ENCODE measurements around the gene WNK1. TPM values are rescaled to one million over a fixed set of nuclear protein-coding genes. Genes with fewer than 3 reads are reported as not detected.

The WNK1 gene
- total RNA-seq, 1 experiment from 2014 or later = 117 TPM

GRCh38 chr12:896031-896430 lies 143.7 kb downstream of the WNK1 start:
- Histone ChIP-seq H4K8ac (replicated peaks; ENCODE audit: insufficient read length, low read depth, low read length) (no peak overlapping the region), H3K27ac (ENCODE audit: insufficient read length, low read depth, low read length) (no peak overlapping the region)
- no peak overlapping the region for H3K4me3 Mint-ChIP-seq

More at GRCh38 chr12:896031-896430, 143.7 kb downstream of the WNK1 start:
- Histone ChIP-seq H4K20me1 (ENCODE audit: control insufficient read depth, insufficient read depth, insufficient read length) (no peaks in the 10 kb centered on the region), H3K23me2 (ENCODE audit: insufficient read length, low read depth, low read length, poor library complexity, severe bottlenecking) (no peaks in the 10 kb centered on the region), H2AFZ (ENCODE audit: low read length) (no peak overlapping the region), H2BK15ac (ENCODE audit: low read depth, low read length) (no peak overlapping the region), H3K56ac (ENCODE audit: insufficient read length, low read depth, low read length) (no peak overlapping the region), H2BK120ac (ENCODE audit: low read depth, low read length, poor library complexity, severe bottlenecking) (no peak overlapping the region), H3K27me3 (ENCODE audit: insufficient read depth, low read length) (no peaks in the 10 kb centered on the region), H3K4me1 (ENCODE audit: insufficient read depth, low read length) (no peaks in the 10 kb centered on the region), H3K79me1 (ENCODE audit: insufficient read depth, low read depth, low read length, poor library complexity, severe bottlenecking) (no peaks in the 10 kb centered on the region), H3T11ph (ENCODE audit: low read length) (no peak overlapping the region), H3K4ac (ENCODE audit: low read depth, low read length) (no peak overlapping the region), H2BK12ac (ENCODE audit: insufficient read length, low read depth, low read length) (no peak overlapping the region), H3K14ac (ENCODE audit: insufficient read depth, low read length) (no peak overlapping the region), H3K9ac (ENCODE audit: extremely low read depth, insufficient read length, low read length) (no peak overlapping the region), H4K5ac (ENCODE audit: insufficient read length, low read depth, low read length) (no peak overlapping the region), H2AK5ac (ENCODE audit: insufficient read length, low read length) (no peak overlapping the region), H3K4me2 (ENCODE audit: insufficient read depth, insufficient read length, low read length) (no peak overlapping the region), H4K91ac (ENCODE audit: insufficient read length, low read depth, low read length) (no peak overlapping the region), H3K79me2 (ENCODE audit: insufficient read depth, low read length) (no peaks in the 10 kb centered on the region), H2BK5ac (ENCODE audit: insufficient read length, low read length) (no peak overlapping the region), H3K9me3 (ENCODE audit: control insufficient read depth, low read depth, low read length) (no peaks in the 10 kb centered on the region), H2BK20ac (ENCODE audit: low read depth, low read length, poor library complexity, severe bottlenecking) (no peak overlapping the region), H3K18ac (ENCODE audit: insufficient read length, low read depth, low read length) (no peak overlapping the region), H3K23ac (ENCODE audit: insufficient read length, low read depth, low read length) (no peak overlapping the region)
- Mint-ChIP-seq H3K27me3 (ENCODE audit: low read depth) (no peaks in the 10 kb centered on the region), H3K27ac (no peak overlapping the region), H3K9me3 (no peaks in the 10 kb centered on the region), H3K4me1 (no peaks in the 10 kb centered on the region), H3K36me3 (ENCODE audit: insufficient read depth in 1 of 3, low read depth in 3 of 3) (peaks cover 27 to 72% (median 57%) of the 10 kb centered on the region in 3 experiments)
- WGBS (ENCODE audit: extremely low coverage, insufficient read length, low lambda C conversion rate) = no CpG with 5 or more reads among the region's 4 CpGs
- DNase-seq = no peak
- TF ChIP-seq CTCF (conservative IDR thresholded peaks at IDR 0.05) = no peak

Data from H9 (cell line).